HepG2 (cell line): Measurements from ENCODE around the gene BHLHE23. TPM values are rescaled to one million over a fixed set of nuclear protein-coding genes. Genes with fewer than 3 reads are reported as not detected.

ENCODE experiments used
- GABPA ChIP-seq, 2 experiments: IDR thresholded peaks; 2 replicates each; pipeline ENCODE4 v1.6.1; 2011 to 2016; ENCODE audit warnings: low read depth in 2 of 2, low read length in 1 of 2, missing biosample characterization in 1 of 2, missing genetic modification characterization in 1 of 2
- HIVEP1 ChIP-seq: sonication (generic); formaldehyde crosslinking; IDR thresholded peaks from 2 replicates; pipeline ENCODE4 v1.4.0; 2020; ENCODE audit warnings: mild to moderate bottlenecking, missing genetic modification reagents
- KLF16 ChIP-seq, 2 experiments: sonication (generic) in 1 of 2; formaldehyde crosslinking in 1 of 2; IDR thresholded peaks; 2 replicates each; pipeline versions ENCODE4 v1.6.1 to v1.8.0; 2016 to 2023; ENCODE audit warnings: missing genetic modification reagents in 2 of 2, missing compliant biosample characterization in 1 of 2
- MED13 ChIP-seq: sonication (generic); formaldehyde crosslinking; IDR thresholded peaks from 2 replicates; pipeline ENCODE4 v1.5.0; 2020; ENCODE audit warnings: missing genetic modification reagents
- MEF2D ChIP-seq: sonication (generic); formaldehyde crosslinking; IDR thresholded peaks from 2 replicates; pipeline ENCODE4 v1.5.1; 2020; ENCODE audit warnings: mild to moderate bottlenecking, missing genetic modification reagents
- SRSF1 ChIP-seq: fragments of 200-400 bp; formaldehyde crosslinking; optimal IDR thresholded peaks from 2 replicates; pipeline ENCODE3; 2017; ENCODE audit warnings: mild to moderate bottlenecking, low read depth, low read length, moderate library complexity
- SSRP1 ChIP-seq: IDR thresholded peaks from 2 replicates; pipeline ENCODE4 v1.6.1; 2016; ENCODE audit warnings: control low read depth
- THAP8 ChIP-seq: sonication (generic); formaldehyde crosslinking; IDR thresholded peaks from 2 replicates; pipeline ENCODE4 v1.5.1; 2020; ENCODE audit warnings: missing genetic modification reagents, mild to moderate bottlenecking, borderline replicate concordance
- XBP1 ChIP-seq: sonication (generic); formaldehyde crosslinking; IDR thresholded peaks from 2 replicates; pipeline ENCODE4 v1.5.0; 2020; ENCODE audit warnings: missing genetic modification reagents
- XRCC5 ChIP-seq: fragments of 200-400 bp; formaldehyde crosslinking; optimal IDR thresholded peaks from 2 replicates; pipeline ENCODE3; 2017; ENCODE audit warnings: mild to moderate bottlenecking, low read length
- ZNF232 ChIP-seq: sonication (generic); formaldehyde crosslinking; IDR thresholded peaks from 2 replicates; pipeline ENCODE4 v1.4.0; 2020; ENCODE audit warnings: missing genetic modification reagents, borderline replicate concordance
- ZNF234 ChIP-seq: sonication (generic); formaldehyde crosslinking; conservative IDR thresholded peaks from 2 replicates; pipeline ENCODE4 v1.5.1; 2020; ENCODE audit warnings: mild to moderate bottlenecking, missing genetic modification reagents
- ZNF251 ChIP-seq: sonication (generic); formaldehyde crosslinking; IDR thresholded peaks from 2 replicates; pipeline ENCODE4 v1.9.0; 2021; ENCODE audit warnings: mild to moderate bottlenecking, missing genetic modification reagents
- ZNF280B ChIP-seq: sonication (generic); formaldehyde crosslinking; IDR thresholded peaks from 2 replicates; pipeline ENCODE4 v1.5.0; 2020; ENCODE audit warnings: missing genetic modification reagents, mild to moderate bottlenecking, borderline replicate concordance
- ZNF281 ChIP-seq: sonication (generic); formaldehyde crosslinking; IDR thresholded peaks from 2 replicates; pipeline ENCODE4 v1.4.0; 2020; ENCODE audit warnings: missing genetic modification reagents, borderline replicate concordance
- ZNF605 ChIP-seq: sonication (generic); formaldehyde crosslinking; IDR thresholded peaks from 2 replicates; pipeline ENCODE4 v1.8.0; 2022; ENCODE audit warnings: mild to moderate bottlenecking, missing genetic modification reagents
- ZNF710 ChIP-seq: sonication (generic); formaldehyde crosslinking; IDR thresholded peaks from 2 replicates; pipeline ENCODE4 v1.5.0; 2020; ENCODE audit warnings: mild to moderate bottlenecking, missing genetic modification reagents, borderline replicate concordance
- polyA plus RNA-seq, 8 experiments: library from polyadenylated mRNA; depleted of rRNA in 3 of 8; stranded (reverse) in 7 of 8; unstranded in 1 of 8; fragments of >200 nt; fragmentation: Illumina TruSeq in 4 of 8; extraction: Trizol in 4 of 8; gene quantifications; 2 replicates each; pipeline versions ENCODE4 v1.2.1 to v1.2.3, GENCODE V29; 2011 to 2016; ENCODE audit warnings: low read depth in 4 of 8, missing spikeins in 1 of 8, mixed read lengths in 1 of 8; ENCODE audit not compliant: insufficient read depth in 1 of 8
- total RNA-seq, 5 experiments: library from RNA; depleted of rRNA; stranded (reverse); fragments of >200 nt; fragmentation: Illumina TruSeq; extraction: Trizol; gene quantifications; 2 replicates each; pipeline ENCODE4 v1.2.3, GENCODE V29; 2016; ENCODE audit warnings: low read depth in 1 of 5

BHLHE23 gene
- total and polyA plus RNA-seq, 2 of the 13 experiments (the other 11 are each of a cell fraction or from before 2014, with no cell fraction given) = not detected

GRCh38 chr20:62970307-62971210, 36.2 kb downstream of the BHLHE23 start (continued):
- TF ChIP-seq ZNF251 (CRISPR knock-in tag) (peak; percentile 44; the same call in 1 of the 2 replicates), XRCC5 (peak; percentile 41), SRSF1 (no peak), THAP8 (CRISPR knock-in tag) (0 out of 2 replicates have a peak, but pooled peaks have one; percentile 79), KLF16 (CRISPR knock-in tag; IDR thresholded peaks at IDR 0.05) (0 out of 4 replicates have a peak, but pooled peaks of 1 of the 2 experiments have one; percentile 77), SSRP1 (CRISPR knock-in tag) (no peak; the same call in 1 of the 2 replicates), ZNF232 (no peak), HIVEP1 (CRISPR knock-in tag) (peak; percentile 75; the same call in 1 of the 2 replicates), ZNF710 (CRISPR knock-in tag) (peak; percentile 87; the same call in 1 of the 2 replicates), GABPA (IDR thresholded peaks at IDR 0.05; ENCODE audit: low read depth, low read length) (no peak), GABPA (CRISPR knock-in tag; IDR thresholded peaks at IDR 0.05; ENCODE audit: low read depth) (no peak), MED13 (CRISPR knock-in tag) (no peak), ZNF280B (CRISPR knock-in tag) (no peak; the same call in 1 of the 2 replicates), ZNF234 (peak; percentile 88; the same call in 1 of the 2 replicates), ZNF605 (CRISPR knock-in tag) (peak; percentile 52; the same call in 1 of the 2 replicates), MEF2D (CRISPR knock-in tag) (no peak), XBP1 (CRISPR knock-in tag) (no peak), ZNF281 (0 out of 2 replicates have a peak, but pooled peaks have one; percentile 24)
